OCI-LY1 (cell line): ENCODE results near the gene TSTD1.

Source experiments
- H2AFZ ChIP-seq: fragments of 200-600 bp; sonication (generic), shearing (Covaris generic); 2 replicates; pipeline ENCODE4 v1.6.0; 2014; ENCODE audit warnings: antibody characterized with exemption, mild to moderate bottlenecking, low read length
- H3F3A ChIP-seq: fragments of 200-600 bp; sonication (generic), shearing (Covaris generic); 2 replicates; pipeline ENCODE4 v1.6.0; 2014; ENCODE audit warnings: mild to moderate bottlenecking, antibody characterized with exemption, low read length, moderate library complexity; ENCODE audit not compliant: insufficient read depth
- H3K27ac ChIP-seq: fragments of 200-600 bp; sonication (generic); 2 replicates; pipeline ENCODE4 v1.5.1; 2014; ENCODE audit warnings: low read length, mixed run types, mild to moderate bottlenecking, low read depth; ENCODE audit not compliant: poor library complexity, severe bottlenecking
- H3K27me3 ChIP-seq: fragments of 200-600 bp; sonication (generic); 2 replicates; pipeline ENCODE4 v1.6.0; 2014; ENCODE audit warnings: antibody characterized with exemption, mild to moderate bottlenecking, low read length, moderate library complexity; ENCODE audit not compliant: insufficient read depth
- H3K36me3 ChIP-seq: fragments of 200-600 bp; sonication (generic); 2 replicates; pipeline ENCODE4 v1.6.1; 2014; ENCODE audit warnings: mild to moderate bottlenecking, antibody characterized with exemption, low read length, moderate library complexity, mixed read lengths; ENCODE audit not compliant: insufficient read depth
- H3K4me1 ChIP-seq: fragments of 200-600 bp; sonication (generic); 2 replicates; pipeline ENCODE4 v1.5.1; 2014; ENCODE audit warnings: mild to moderate bottlenecking, low read length, moderate library complexity; ENCODE audit not compliant: insufficient read depth, severe bottlenecking
- H3K4me2 ChIP-seq: fragments of 200-600 bp; sonication (generic), shearing (Covaris generic); 2 replicates; pipeline ENCODE4 v1.6.1; 2014; ENCODE audit warnings: low read length
- H3K4me3 ChIP-seq: fragments of 200-600 bp; sonication (generic); 2 replicates; pipeline ENCODE4 v1.5.1; 2014; ENCODE audit warnings: low read length, low read depth, mild to moderate bottlenecking, mixed read lengths; ENCODE audit not compliant: poor library complexity, severe bottlenecking
- H3K79me2 ChIP-seq: fragments of 200-600 bp; shearing (Covaris generic); 2 replicates; pipeline ENCODE4 v1.6.1; 2016; ENCODE audit warnings: mixed run types, low read length, mixed read lengths; ENCODE audit not compliant: insufficient read depth
- H3K9ac ChIP-seq: fragments of 200-600 bp; sonication (generic), shearing (Covaris generic); 2 replicates; pipeline ENCODE4 v1.6.1; 2014; ENCODE audit warnings: mild to moderate bottlenecking, low read length, mixed read lengths
- H3K9me2 ChIP-seq: fragments of 200-600 bp; sonication (generic), shearing (Covaris generic); 2 replicates; pipeline ENCODE4 v1.6.1; 2014; ENCODE audit warnings: low read depth, mild to moderate bottlenecking, low read length, mixed read lengths
- H3K9me3 ChIP-seq: fragments of 200-600 bp; shearing (Covaris generic); 2 replicates; pipeline ENCODE4 v1.6.1; 2014; ENCODE audit warnings: low read length, mixed read lengths
- H4K20me1 ChIP-seq: fragments of 200-600 bp; sonication (generic), shearing (Covaris generic); 2 replicates; pipeline ENCODE4 v1.6.0; 2016; ENCODE audit warnings: mild to moderate bottlenecking, low read length; ENCODE audit not compliant: insufficient read depth
- CTCF ChIP-seq: fragments of 200-600 bp; sonication (generic), shearing (Covaris generic); IDR thresholded peaks from 2 replicates; pipeline ENCODE4 v1.5.1; 2017; ENCODE audit warnings: mild to moderate bottlenecking, antibody characterized with exemption, low read length, moderate library complexity, mixed read lengths
- EZH2 ChIP-seq: fragments of 200-600 bp; sonication (generic), shearing (Covaris generic); IDR thresholded peaks from 2 replicates; pipeline ENCODE4 v1.8.0; 2017; ENCODE audit warnings: borderline replicate concordance, mixed run types, mild to moderate bottlenecking, antibody characterized with exemption, low read length, moderate library complexity, mixed read lengths

The TSTD1 gene

DNA sequence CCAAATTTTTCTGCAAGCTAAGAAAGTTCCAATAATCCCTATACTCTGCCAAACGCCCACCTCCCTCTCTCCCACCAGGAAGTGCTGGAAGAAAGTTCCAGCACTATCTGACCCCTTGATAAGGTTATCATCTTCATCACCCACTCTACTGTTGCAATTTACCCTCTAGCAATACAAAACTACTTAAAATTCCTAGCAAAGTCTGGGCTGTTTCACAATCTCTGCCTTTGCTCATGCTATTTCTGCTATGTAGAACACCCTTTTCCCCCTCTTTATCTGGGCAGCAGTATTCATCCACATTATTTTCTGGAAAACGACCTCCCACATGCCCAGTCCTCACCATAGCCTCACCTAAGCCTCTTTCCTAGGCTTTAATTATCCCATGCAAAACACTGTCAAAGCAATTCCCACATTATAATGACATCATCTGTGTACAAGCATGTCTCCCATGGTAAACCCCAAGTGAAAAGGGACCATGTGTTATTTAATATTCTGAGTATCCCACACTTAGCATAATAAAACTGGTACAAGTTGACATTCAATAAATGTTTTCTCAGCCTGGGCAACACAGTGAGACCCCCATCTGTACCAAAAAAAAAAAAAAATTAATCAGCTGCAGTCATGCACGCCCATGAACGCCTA is 29.8 kb downstream of the TSTD1 start:
- Histone ChIP-seq H3K36me3 (0 out of 2 replicates have a peak, but pooled peaks cover 3% of the 10 kb centered on the region), H3K27ac (no peak overlapping the region), H3K9me3 (no peaks in the 10 kb centered on the region), H3F3A (no peaks in the 10 kb centered on the region), H3K9ac (no peak overlapping the region), H3K4me1 (peaks cover 21% of the 10 kb centered on the region), H3K79me2 (peaks cover 34% of the 10 kb centered on the region), H3K9me2 (no peaks in the 10 kb centered on the region), H4K20me1 (no peaks in the 10 kb centered on the region), H3K4me3 (no peak overlapping the region), H2AFZ (no peak overlapping the region), H3K4me2 (no peak overlapping the region), H3K27me3 (no peaks in the 10 kb centered on the region)
- TF ChIP-seq EZH2 (no peak), CTCF (no peak)

GRCh38 chr1:161007369-161007768 is 31.4 kb downstream of the TSTD1 start:
- Histone ChIP-seq H2AFZ (no peak overlapping the region), H3K4me2 (no peak overlapping the region), H3K36me3 (peaks cover 6% of the 10 kb centered on the region; the same call in 1 of the 2 replicates), H3K9me3 (no peaks in the 10 kb centered on the region), H3K79me2 (peaks cover 25% of the 10 kb centered on the region; the same call in 1 of the 2 replicates), H3K9me2 (no peaks in the 10 kb centered on the region), H3K27me3 (no peaks in the 10 kb centered on the region), H3K27ac (no peak overlapping the region), H3K9ac (no peak overlapping the region), H3F3A (0 out of 2 replicates have a peak, but pooled peaks cover 4% of the 10 kb centered on the region), H4K20me1 (no peaks in the 10 kb centered on the region), H3K4me1 (peaks cover 6% of the 10 kb centered on the region), H3K4me3 (no peak overlapping the region)
- no peak for TF ChIP-seq EZH2
- TF ChIP-seq CTCF, result no peak

DNA sequence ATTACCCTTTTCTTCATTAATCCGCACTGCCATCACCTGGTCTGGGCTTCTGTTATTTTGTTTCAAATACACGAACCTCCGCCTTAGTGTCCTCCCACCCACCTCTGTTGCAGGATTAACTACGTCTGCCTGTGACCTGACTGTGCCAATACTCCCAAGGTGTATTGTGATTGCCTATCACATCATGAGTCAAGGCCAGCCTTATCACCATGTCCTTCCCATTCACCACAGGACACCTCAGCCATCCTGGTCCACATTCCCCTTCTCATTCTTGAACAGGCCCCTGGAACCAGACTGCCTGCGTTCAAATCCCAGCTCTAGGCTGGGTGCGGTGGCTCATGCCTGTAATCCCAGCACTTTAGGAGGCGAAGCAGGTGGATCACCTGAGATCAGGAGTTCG is 32.2 kb downstream of the TSTD1 start:
- no peak for TF ChIP-seq CTCF
- no peak for TF ChIP-seq EZH2
- no peaks in the 10 kb centered on the region for H3K4me1 ChIP-seq
- no peaks in the 10 kb centered on the region for H4K20me1 ChIP-seq
- H3K4me3 ChIP-seq, result no peak overlapping the region
- H3K27ac ChIP-seq, result no peak overlapping the region
- no peaks in the 10 kb centered on the region for H3K9me2 ChIP-seq
- H3K4me2 ChIP-seq, result no peak overlapping the region
- H3F3A ChIP-seq, result 0 out of 2 replicates have a peak, but pooled peaks cover 5% of the 10 kb centered on the region
- no peaks in the 10 kb centered on the region for H3K27me3 ChIP-seq
- peaks cover 8% of the 10 kb centered on the region; the same call in 1 of the 2 replicates for H3K36me3 ChIP-seq
- 0 out of 2 replicates have a peak, but pooled peaks cover 18% of the 10 kb centered on the region for H3K79me2 ChIP-seq
- H3K9ac ChIP-seq, result no peak overlapping the region
- no peak overlapping the region for H2AFZ ChIP-seq
- H3K9me3 ChIP-seq, result no peaks in the 10 kb centered on the region
